Measurements from ENCODE around the gene RBMS3.
"Not testable (repeated sequence)": the region's sequence is repeated elsewhere in the genome, so short reads cannot be mapped to it uniquely, and the experiment has no call there.

Gene RBMS3

DNA sequence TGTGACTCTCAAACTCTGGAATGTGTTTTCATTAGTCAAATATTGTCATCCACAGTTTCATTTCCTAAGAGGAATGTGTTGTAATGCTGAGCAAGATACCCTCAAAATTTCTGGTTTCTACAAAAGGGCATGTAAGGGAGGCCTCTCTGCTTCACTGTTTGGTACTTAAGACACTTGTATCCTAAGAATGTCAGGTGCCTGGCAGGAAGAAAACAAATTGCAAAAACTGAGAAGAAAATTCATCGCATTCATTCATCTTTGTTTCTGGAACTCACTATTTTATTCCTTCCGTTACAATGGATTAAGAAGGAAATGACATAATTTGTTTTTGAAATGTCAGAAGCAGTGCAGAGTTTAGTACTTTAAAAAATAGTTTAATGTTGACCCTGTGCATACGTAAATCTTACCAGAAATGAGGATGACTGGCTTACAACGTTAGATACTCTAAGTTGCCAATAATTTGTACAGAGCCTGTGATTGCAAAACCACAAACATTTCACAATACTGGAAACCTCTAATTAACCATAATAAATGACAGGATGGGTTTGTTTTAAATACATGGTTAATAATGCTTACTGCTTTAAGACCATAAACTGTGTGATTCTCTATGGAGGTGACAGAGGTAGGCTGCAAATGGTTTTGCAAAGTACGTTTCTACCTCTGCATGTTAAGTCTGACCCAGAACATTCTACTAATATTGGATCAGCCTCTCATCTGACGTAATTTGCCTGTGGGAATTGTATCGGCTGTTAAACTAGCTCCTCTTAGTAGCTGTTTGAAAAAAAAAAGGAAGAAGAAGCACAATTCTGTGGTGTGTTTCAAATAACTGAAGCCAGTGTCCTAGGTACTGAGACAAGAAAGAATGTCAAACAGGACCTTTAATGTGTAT is 477.8 kb downstream of the RBMS3 start:
- no peak for DNase-seq

DNA sequence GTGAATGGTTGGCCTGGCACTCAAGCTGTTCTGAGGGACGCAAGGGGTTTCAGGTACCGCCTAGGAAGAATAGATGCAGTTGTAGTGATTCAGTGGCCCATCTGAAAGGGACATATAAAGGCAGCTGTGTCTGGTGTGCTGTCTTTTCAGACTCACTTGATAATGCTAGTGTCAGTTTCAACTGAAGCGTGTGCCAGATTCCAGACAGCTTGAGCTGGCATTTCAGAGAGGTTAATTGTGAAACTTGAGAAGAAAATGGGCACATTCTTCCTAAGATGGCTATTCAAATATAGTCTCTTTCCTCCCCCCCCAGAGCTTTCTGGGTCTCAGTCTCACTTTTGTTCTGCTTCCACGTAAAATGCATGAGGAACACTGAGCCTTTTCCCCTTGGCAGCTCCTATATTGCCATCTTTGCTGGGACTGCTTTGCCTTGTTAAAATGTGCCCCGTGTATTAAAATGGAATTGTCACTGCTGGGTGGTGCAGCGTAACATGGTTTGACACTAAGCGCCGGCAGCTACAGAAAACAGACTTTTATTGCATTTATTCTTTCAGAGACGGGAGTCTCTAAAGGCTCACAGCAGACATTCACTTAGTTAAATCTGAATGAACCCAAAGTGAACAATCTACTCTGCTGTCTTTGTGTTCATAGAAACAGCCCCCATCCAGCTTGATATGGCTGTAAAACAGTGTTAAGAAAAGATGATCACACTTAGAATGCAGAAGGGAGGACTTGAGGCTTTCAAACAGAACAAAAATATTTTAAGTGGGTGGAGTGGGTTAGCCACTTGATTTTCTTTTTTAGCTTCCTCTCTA is 478.7 kb downstream of the RBMS3 start:
- DNase-seq = no peak

DNA sequence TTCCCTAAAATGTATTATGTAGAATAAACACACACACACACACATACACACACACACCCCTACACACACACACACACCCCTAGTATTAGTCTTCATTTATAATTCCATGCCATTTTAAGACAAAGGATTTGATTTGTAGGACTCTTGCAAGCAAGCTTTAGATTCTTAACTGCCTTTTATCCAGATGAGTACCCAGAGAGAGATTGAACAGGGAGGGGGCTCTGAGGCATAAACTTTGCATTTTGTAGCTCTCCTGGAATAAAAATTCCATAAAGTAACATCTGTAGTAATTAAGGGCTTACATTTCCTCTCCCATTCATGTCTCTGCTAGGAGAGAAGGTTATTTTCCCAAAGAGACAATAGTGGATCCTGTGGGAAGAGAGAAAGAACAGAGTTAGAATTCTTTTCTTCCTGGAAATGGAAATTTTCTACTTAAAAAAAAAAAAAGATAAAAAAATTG is 479.4 kb downstream of the RBMS3 start:
- DNase-seq = no peak

DNA sequence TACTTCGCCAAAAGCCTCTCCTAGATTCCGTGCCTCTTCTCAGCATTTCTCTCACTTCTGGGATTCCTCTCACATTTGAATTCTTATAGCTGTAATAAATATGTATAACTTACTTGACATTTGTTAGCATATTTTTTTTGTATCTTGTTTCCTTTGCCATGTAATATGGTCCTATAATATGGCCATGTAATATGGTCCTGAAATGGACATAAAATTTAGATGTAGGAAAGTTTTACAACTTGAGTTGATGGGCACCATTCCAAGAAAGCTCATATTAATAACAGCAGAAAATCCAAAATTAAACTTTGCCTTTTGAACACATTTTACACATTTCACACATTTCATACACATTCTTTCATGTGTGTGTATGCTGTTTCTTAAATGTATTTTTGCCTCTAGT is 480.6 kb downstream of the RBMS3 start:
- no peak for DNase-seq

DNA sequence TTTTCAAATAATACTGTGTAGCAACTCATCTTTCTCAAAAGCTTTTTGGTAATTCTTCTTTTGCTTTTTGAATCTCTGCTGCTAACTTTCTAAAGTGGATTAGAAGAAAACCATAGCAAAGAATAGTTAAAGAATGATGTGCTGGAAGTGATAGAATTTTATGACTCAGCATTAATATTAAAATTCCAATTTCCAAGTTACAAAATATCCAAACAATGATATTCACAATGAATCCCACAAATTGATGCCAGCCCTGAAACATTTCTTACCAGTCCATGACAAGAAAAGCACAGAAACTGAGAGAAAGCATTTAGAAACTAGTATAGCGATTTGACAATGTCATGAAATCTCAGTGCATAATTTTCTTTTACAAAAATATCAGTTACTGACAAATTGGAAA is 482.2 kb downstream of the RBMS3 start:
- no peak for DNase-seq

DNA sequence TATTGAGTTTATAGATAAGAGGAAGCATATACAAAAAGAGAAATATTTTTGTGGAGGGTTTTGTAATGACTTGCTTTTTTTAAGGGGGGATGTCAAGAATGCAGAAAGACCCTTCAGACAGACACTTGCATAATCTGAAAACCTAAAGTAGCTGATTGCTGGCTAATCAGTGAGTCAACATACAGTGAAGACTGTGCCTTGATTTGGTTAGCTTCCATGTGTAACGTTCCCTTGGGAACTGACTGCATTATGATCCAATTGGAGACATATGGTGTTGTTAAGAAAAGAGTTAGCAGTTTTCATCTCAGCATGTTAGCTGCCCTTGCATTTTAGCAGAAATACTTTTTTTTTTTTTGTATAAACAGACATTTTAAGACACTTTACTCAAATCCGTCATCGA is 483.2 kb downstream of the RBMS3 start:
- DNase-seq = no peak

DNA sequence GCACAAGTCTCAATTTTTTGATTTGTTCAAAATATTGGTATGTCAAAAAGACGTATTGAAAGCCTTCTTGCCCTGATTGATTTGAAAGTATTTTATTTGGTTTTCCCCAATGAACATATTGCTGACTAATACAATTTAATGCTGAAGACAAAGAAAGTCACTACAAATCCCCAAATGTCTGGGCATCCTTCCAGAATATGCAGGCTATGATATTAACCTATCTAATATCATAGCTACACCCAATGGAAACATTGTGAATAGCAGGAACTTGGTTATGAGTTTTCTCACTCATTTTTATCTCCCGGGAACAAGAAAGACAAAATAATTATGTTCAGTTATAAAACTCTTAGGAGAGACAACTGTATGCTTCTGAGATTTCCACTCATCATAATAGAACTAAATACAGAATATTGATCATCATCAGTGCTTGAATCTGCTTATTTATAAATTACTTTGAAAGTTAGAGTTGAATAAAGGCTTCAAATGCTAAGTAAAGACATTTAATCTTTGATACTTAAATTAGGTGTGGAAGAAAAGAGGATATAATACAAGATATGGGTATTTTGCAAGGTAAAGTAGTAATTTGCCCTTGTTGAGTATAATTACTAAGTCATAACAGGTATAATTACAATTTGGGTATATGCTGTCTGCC is 483.9 kb downstream of the RBMS3 start:
- DNase-seq = no peak

DNA sequence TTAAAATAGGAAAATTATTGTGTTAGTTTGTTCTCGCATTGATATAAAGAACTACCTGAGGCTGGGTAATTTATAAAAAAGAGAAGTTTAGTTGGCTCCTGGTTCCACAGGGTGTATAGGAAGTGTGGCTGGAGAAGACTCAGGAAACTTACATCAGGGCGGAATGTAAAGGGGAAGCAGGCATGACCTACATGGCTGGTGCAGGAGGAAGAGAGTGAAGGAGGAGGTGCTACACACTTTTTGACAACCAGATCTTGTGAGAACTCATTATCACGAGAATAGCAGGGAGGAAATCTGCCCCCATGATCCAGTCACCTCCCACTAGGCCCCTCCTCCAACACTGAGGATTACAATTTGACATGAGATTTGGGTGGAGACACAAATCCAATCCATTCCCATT is 490.7 kb downstream of the RBMS3 start:
- no peak for DNase-seq

DNA sequence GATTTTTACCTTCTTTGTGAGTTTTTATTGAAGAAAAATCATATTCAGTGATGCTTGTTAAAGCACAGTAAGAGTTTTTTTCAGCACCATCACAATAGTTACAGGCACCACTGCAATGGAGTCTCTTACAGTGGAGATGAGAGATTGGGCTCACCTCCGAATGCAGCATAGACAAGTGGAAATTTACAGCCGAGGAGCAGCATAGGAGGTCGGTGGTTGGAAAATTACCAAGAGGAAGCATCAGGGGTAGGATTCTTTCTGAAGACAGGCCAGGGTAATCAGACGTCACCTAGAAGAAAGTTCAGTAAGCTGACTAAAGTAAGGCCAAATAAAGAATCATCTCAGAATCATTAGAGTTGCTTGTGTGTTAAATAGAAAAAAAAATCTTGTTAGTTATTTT is 491.6 kb downstream of the RBMS3 start:
- no peak for DNase-seq

DNA sequence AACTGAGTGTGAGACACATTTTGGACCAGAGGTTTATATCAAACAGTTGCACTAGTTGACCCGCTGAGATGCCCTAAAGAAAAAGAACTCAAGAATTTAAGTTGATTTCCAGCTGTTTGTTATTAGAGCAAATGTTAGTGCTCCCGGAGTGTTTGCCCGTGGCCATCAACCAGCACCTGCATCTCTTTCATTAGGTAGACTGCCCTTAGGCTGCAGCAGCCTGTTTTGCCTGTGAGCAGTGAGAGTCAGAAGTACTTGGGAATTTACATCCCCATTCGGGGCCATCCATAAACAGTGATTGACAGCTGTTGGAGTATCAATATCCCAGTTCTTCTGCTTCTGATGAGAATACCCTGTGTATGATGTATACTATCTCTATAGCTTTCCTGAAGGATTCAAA is 492.6 kb downstream of the RBMS3 start:
- no peak for DNase-seq

DNA sequence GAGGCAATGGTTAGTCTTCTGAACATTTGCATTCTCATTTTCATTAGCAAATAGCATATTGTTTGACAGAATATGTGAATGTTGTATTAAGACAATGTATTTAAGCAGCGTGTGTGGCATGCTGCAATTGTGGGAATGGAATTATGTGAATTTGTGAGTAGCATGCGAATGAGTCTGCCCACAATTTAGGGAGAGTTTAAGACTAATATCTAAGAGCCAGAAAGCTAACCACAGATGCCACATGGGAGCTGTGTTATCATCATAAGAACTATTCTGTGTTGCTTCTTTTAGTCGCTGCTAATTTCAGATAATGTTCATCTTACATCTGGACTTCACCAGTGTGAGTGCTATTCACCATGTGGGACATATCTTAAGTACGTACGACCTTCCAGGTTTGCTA is 494.5 kb downstream of the RBMS3 start:
- no peak for DNase-seq

DNA sequence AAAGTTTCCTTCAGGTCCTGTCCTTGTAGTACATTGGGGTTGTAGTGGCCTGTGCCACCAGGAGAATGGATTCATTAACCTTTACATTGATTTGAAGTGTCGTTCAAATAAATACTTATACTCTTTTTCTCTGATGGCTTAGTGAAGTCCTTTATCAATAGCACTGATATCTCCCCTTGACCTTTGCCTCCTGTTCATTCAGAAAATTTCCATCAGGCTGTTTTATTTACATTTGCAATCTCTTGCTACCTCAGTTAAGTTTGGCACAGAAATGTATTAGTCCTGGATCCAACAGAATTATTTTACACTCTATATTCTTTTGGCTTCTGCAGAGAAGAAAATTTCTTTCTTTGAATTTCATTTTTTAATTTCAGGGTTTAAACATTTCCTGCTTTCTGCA is 497.0 kb downstream of the RBMS3 start:
- no peak for DNase-seq

DNA sequence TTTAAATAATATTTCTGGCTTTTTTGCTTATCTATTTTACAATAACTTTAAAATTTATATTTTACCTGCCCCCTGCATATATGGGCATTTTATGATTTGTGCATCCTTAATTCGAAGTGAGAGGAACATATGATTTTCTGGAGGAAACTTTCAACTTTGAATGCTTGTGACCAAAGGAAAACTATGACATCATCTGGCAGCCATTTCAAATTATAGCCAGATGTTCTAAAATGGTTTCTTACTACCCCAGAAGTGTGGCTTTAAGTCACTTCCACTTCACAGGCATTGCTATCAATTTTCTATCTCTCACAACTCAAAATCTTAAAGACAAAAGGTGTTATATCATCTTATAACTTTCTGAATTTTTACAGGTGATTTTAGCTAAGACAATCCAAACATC is 508.8 kb downstream of the RBMS3 start:
- DNase-seq = no peak

DNA sequence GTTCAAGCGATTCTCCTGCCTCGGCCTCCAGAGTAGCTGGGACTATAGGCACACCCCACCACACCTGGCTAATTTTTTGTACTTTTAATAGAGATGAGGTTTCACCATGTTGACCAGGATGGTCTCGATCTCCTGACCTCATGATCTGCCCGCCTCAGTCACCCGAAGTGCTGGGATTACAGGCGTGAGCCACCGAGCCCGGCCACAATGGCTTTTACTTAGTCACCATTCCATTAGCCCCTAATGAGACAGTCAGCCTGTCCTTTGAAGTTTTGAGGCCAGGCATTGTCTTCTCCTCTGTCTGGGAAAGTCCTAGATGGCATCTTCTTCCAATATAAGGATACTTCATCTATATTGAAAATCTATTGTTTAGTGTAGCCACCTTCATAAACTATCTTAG is 515.9 kb downstream of the RBMS3 start:
- DNase-seq = no peak

DNA sequence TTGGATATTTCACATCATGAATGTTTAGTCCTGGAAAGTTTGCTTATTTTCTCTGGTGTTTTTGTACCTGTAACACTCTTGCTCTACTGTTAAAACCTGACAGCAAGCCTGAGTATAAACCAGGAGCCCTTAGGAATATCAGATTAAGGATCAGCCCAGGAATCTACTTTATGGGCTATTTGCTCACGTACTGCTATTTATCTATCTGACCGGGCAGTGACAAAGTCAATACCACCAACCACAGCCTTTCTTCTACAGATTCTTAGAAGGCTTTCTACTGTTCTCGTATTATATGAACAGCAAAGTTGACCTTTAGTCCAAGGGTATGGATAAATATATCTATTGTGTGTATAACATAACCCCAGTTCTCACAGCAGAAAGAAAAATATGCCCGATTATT is 521.2 kb downstream of the RBMS3 start:
- no peak for DNase-seq

DNA sequence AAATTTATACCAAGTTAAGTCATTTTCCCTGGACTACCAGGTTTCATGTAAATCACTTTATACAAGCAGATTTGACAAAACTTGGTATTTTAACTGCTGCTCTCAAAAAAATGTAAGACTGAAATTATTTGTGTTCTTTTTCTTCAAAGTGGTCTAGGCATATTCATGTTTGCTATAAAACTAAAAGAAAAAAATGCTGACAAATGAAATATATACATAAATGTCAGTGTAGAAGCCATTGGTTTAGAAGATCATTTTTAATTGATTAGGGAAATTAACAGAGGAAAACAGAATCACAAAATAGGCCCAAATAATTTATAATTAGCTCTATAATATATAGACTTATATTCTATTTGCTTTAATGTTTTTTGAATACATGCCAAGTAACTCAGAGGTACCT is 523.2 kb downstream of the RBMS3 start:
- no peak for DNase-seq

DNA sequence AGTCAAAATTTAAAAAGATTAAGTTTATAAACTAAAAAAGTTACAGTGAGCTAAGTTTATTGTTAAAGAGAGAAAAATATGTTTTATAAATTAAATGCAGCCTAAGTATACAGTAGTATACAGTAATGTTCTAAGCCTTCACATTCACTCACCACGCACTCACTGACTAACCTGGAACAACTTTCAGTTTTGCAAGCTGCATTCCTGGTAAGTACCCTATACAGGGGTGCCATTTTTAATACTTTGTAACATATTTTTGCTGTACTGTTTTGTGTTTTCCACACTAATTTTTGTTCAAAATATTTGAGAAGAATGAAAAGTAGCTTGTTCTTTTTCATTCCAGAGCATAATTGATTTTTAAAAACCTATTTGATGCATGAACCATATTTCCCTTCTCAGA is 524.9 kb downstream of the RBMS3 start:
- DNase-seq = no peak

DNA sequence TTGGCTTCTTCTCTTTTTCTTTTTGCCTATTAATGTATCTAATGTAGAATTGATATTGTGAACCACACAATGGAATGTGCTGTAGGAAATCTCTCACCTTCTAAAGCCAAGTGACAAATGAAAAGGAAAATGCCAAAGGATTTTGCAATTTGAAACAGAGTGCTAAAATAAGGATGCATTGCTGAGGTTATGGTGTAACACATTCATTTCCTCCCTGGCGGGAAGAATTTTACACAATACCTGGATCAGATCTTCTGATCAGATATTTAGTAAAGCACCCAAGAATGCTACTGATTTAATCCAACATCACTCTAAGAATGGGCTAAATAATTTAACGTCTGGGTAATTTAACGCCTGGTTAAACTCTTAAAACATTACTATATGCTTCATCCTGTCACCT is 527.5 kb downstream of the RBMS3 start:
- not testable (repeated sequence) for DNase-seq

DNA sequence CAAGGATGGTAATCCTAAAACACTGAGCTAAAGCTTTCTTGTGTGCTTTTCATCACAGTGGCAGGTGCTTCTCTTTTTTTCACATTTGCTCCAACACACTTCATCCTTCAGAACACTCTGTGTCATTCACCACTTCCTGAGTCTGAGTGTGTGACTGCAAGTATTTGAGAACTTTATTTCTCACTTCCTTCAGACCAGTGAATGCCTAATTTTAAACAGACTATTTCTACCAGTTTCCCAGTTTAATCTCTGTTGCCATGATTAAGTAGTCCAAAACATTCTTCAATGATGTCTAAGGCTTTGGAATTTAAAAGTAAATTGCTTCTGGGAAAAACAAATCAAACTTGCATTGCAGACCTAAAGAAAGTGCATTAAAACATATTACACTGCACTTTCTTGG is 541.2 kb downstream of the RBMS3 start:
- DNase-seq = no peak

DNA sequence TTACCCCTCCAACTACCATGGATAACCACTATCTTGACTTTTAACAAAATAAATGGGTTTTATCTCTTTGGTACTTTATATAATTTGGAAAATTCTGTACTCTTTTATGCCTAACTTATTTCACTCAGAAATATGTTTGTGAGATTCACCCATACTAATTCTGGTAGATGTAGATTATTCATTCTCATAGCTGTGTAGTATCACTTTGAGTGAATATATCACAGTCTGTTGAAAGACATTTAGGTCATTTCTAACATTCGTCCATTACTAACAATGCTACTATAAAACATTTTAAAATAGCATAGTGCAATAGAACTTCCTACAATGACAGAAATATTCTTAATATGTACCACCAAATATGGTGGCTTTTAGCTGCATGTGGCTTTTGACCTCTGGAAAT is 542.4 kb downstream of the RBMS3 start:
- DNase-seq = no peak

DNA sequence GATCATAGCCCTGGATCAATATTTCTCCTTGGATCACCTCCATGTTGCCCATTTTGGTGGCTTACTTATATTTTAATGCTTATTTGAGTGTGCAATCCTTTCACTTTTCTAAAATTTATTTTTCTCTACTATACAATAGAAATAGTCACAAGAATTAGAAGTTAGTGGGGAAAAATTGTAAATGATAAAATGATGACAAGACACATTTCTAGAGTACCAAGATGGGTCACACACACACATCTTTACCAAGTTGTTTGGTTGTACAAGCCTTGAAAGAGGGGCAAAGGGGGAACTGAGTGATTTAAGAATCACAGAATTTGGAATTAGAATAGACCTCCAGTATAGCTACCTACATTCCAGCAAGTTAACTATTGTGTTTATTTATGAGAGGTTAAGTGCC is 545.8 kb downstream of the RBMS3 start:
- DNase-seq = no peak

DNA sequence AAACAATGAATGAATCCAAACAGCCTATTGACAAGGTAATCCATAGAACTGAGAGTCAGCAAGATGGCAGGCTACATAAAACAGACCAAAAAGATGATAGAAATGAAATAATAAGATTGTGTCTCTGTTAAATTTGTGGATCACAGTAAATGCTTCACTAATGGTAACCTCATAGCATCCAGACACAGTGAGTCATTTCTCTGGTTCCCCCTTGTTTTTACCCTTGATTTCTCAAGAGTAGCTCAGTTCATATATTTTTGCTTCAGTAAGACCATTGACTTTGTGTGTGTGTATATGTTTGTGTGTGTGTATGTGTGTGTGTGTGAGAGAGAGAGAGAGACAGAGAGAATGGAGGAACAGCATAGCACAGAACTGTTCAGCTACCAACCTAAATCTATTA is 546.9 kb downstream of the RBMS3 start:
- DNase-seq = no peak

DNA sequence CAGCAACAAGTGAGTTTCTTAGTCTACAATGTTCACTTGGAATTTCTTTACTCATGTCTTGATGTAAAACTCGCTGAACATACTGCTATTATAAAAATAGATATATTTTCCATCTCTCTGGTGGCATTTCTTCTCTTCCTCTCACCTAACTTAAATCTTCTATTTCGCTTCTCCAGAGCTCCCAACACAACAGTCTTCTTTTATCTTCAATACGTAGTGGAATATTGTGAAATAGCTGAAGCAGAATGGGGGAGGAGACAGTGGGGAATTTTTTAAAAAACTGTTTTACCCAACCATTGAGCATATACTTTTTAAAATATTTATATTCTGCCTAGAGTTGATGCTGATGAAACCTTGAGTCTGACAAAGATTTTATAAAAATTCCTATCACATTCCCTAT is 548.5 kb downstream of the RBMS3 start:
- DNase-seq = no peak

DNA sequence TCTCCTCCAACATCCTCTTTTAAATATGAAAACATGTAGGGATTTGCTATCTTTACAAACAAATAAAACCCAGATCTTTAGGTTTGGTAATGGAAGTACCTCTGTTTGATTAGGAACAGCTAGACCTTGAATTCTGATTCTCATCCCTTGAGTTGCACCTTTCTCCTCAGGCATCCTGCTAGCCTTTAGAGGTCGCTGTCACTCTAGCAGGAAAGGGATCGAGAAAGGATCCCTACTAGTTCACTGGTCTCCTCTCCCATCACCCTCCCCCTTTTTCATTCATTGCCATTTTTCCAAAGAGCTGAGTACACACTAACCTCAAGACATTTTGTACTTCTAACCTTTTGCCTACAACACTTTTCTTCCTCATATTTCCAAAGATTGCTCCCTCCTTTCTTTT is 569.8 kb downstream of the RBMS3 start:
- no peak for DNase-seq

Measured in GDM1 (cell line).